Measurements from ENCODE around the gene SEC14L6.

GRCh38 chr22:30490399-30490798 is 56.1 kb downstream of the SEC14L6 start:
- TF ChIP-seq EP300 (IDR thresholded peaks at IDR 0.05) = no peak
- no peak for TF ChIP-seq POLR2A (IDR thresholded peaks at IDR 0.05)
- TF ChIP-seq CTCF (IDR thresholded peaks at IDR 0.05) = no peak
- no peak for TF ChIP-seq POLR2AphosphoS5 (IDR thresholded peaks at IDR 0.05)
